ENCODE results near the gene CDC42BPB. TPM values are rescaled to one million over a fixed set of nuclear protein-coding genes. Genes with fewer than 3 reads are reported as not detected.

CDC42BPB gene
- total RNA-seq, 4 donors from 2014 or later: 80.6 to 157 (median 118) TPM

DNA sequence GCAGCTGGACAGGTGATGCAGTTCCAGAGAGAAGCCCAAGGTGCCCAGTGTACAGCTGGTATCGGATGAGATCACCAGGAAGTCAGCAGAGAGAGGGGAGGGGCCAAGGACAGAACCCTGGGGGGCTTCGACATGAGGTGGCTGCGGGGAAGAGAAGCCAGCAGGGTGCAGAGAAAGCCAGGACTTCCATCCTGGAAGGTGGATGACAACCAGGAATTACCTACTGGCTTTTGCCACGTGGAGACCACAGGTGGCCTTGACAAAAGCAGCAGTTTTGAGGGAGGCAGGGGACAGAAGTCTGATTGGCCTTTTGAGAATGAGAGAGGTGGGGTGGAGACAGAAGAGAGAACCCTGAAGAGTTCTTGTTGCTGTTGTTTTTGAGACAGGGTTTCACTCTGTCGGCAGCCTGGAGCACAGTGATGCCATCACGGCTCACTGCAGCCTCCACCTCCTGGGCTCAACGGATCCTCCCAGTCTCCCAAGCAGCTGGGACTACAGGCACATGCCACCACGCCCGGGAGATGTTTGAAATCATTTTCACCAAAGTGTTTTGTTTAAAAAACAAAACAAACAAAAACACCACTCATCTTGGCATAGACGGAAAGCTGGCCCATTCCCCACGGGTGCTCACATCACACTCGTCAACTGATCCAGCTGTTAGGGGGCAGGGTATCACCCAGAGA, 35.2 kb downstream of the CDC42BPB start:
- no peak overlapping the region for H3K27ac ChIP-seq
- DNase-seq: no peak
- intact Hi-C loops (cut with DNase I; ENCODE audit: low total_unique reads): no loop called here

DNA sequence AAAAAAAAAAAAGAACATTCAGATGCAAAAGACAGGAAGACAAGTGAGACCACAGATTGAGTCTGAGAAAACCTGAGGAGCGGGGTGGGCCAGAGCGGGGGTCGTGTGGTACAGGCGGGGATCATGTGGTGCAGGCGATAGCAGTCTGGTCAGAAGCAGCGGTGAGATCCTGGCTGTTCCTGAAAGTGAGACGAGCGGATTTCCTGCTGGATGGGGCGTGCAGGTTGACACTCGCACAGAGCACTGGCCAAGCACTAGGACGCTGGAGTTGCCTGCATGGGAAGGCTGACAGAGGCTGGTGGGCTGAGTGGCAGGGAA, 35.7 kb downstream of the CDC42BPB start:
- intact Hi-C loops (cut with DNase I; ENCODE audit: low total_unique reads): no loop called here
- H3K4me3 ChIP-seq: no peak overlapping the region
- H3K27ac ChIP-seq: no peak overlapping the region
- H3K27me3 ChIP-seq: no peaks in the 10 kb centered on the region
- no peak for DNase-seq
- H3K4me1 ChIP-seq: no peaks in the 10 kb centered on the region
- no peaks in the 10 kb centered on the region for H3K9me3 ChIP-seq
- no peaks in the 10 kb centered on the region for H3K36me3 ChIP-seq
- no peak for TF ChIP-seq POLR2A (IDR thresholded peaks at IDR 0.05)
- TF ChIP-seq, protein P1, sequence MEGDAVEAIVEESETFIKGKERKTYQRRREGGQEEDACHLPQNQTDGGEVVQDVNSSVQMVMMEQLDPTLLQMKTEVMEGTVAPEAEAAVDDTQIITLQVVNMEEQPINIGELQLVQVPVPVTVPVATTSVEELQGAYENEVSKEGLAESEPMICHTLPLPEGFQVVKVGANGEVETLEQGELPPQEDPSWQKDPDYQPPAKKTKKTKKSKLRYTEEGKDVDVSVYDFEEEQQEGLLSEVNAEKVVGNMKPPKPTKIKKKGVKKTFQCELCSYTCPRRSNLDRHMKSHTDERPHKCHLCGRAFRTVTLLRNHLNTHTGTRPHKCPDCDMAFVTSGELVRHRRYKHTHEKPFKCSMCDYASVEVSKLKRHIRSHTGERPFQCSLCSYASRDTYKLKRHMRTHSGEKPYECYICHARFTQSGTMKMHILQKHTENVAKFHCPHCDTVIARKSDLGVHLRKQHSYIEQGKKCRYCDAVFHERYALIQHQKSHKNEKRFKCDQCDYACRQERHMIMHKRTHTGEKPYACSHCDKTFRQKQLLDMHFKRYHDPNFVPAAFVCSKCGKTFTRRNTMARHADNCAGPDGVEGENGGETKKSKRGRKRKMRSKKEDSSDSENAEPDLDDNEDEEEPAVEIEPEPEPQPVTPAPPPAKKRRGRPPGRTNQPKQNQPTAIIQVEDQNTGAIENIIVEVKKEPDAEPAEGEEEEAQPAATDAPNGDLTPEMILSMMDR (IDR thresholded peaks at IDR 0.05): no peak

More for the DNA sequence above, 35.2 kb downstream of the CDC42BPB start:
- Histone ChIP-seq H3K36me3 (no peaks in the 10 kb centered on the region), H3K4me1 (no peaks in the 10 kb centered on the region), H3K4me3 (no peak overlapping the region), H3K27me3 (no peaks in the 10 kb centered on the region), H3K9me3 (no peaks in the 10 kb centered on the region)
- TF ChIP-seq, protein P1 (IDR thresholded peaks at IDR 0.05): no peak
- TF ChIP-seq POLR2A (IDR thresholded peaks at IDR 0.05): no peak

DNA sequence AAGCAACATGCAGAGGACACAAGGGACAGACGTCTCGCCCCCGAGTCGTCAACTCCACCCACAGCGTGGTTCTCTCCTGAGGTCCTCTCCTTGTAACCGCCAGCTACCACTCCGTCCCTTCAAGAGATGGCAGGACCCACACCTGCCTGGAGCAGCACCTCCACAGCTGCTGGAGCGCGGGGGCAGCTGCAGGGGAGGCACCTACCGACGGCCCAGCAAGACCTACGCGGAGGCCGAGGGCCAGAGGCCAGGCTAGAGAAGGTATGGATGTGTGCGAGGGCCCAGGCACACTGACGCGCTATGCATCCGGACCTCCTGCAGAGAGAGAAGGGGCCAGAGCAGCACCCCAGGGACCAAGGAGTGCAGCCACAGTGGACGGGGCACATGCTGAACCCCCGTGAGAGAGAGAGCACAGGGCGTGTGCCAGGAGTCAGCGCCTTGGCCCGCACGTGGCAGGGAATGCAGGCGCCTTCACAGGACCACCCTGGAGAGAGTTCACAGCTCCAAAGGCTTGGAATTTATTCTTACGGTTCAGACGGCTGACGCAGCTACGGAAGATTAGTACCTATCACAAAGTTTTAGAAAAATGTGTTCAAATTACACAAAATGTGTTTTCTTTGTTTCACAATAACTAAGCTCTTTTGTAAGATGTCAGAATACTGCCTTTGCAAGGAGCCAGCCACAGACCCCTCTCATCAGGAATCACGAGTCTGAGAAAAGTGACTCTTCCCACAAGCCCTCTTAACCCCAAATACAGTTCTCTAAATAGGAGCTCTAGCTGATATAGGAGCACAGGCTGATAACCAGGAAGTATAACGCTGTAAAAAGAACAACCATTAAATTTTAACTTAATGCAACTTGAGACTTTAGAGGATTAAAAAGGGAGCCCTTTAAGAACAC, 36.8 kb downstream of the CDC42BPB start:
- TF ChIP-seq, protein P1 (IDR thresholded peaks at IDR 0.05): no peak
- TF ChIP-seq POLR2A (IDR thresholded peaks at IDR 0.05): no peak
- H3K4me1 ChIP-seq: no peaks in the 10 kb centered on the region
- DNase-seq: no peak
- H3K36me3 ChIP-seq: no peaks in the 10 kb centered on the region
- H3K27ac ChIP-seq: no peak overlapping the region
- H3K9me3 ChIP-seq: no peaks in the 10 kb centered on the region
- no peak overlapping the region for H3K4me3 ChIP-seq
- intact Hi-C loops (cut with DNase I; ENCODE audit: low total_unique reads): no loop called here
- H3K27me3 ChIP-seq: no peaks in the 10 kb centered on the region

DNA sequence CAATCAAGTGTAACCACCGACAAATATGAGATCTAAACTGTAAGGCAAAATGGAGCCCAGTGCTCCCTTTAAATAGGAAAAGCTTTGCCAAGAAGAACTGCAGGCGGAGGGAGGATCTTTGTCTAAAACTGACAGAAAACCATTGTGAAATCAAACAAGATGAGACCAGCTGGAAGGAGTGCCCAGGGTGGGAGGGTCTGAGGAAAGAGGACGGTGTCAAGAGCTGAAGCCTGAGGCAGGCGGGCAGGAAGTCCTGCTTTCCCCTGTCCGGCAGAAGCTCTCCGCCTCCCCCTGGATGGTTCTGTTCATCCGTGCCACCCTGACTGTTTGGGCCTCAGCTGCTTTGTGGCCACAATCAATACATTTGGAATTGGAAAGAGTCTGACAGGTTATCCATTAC, 37.5 kb downstream of the CDC42BPB start:
- no peak for DNase-seq
- H3K36me3 ChIP-seq: no peaks in the 10 kb centered on the region
- no peaks in the 10 kb centered on the region for H3K27me3 ChIP-seq
- H3K27ac ChIP-seq: no peak overlapping the region
- H3K4me3 ChIP-seq: no peak overlapping the region
- intact Hi-C loops (cut with DNase I; ENCODE audit: low total_unique reads): no loop called here
- no peak for TF ChIP-seq POLR2A (IDR thresholded peaks at IDR 0.05)
- TF ChIP-seq, protein P1 (IDR thresholded peaks at IDR 0.05): no peak
- H3K4me1 ChIP-seq: peaks cover 0 to 4% of the 10 kb centered on the region in 2 donors
- H3K9me3 ChIP-seq: no peaks in the 10 kb centered on the region

DNA sequence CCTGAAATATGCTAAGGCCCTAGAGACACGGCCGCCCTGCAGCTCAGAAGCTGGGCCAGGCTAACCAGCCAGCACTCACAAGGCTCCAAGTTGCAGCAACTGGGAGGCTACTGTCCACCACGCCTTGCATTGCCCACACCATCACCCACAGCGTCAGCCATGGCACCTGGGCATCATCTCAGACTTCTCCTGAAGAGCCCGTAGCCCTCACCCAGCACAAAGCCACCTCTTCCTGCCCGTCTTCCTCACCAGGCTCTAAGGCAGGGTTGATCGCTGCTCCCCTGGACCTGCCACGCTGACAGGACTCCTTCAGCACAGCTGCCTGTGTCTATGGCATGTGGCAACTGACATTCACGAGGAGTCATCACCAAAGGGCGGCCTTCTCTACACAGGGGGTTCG, 38.1 kb downstream of the CDC42BPB start:
- no peak for DNase-seq
- no peak for TF ChIP-seq POLR2A (IDR thresholded peaks at IDR 0.05)
- TF ChIP-seq, protein P1 (IDR thresholded peaks at IDR 0.05): no peak
- intact Hi-C loops (cut with DNase I; ENCODE audit: low total_unique reads): no loop called here
- H3K36me3 ChIP-seq: no peaks in the 10 kb centered on the region
- H3K27ac ChIP-seq: no peak overlapping the region
- H3K9me3 ChIP-seq: no peaks in the 10 kb centered on the region
- H3K4me3 ChIP-seq: no peak overlapping the region
- H3K4me1 ChIP-seq: peaks cover 0 to 7% of the 10 kb centered on the region in 2 donors
- H3K27me3 ChIP-seq: no peaks in the 10 kb centered on the region
